Trophoblast cell (in vitro differentiated cells and primary cell): ENCODE results near the gene VEGFC.

Experiments used
- DNase-seq, 2 donors: peaks; one replicate each; pipeline ENCODE4 v3.0.0-alpha.2; 2016
- H2AFZ ChIP-seq: 2 replicates; pipeline ENCODE4 v1.6.1; 2013; ENCODE audit warnings: low read length, moderate library complexity, mild to moderate bottlenecking; ENCODE audit not compliant: insufficient read depth, poor library complexity
- H2AK5ac ChIP-seq: 2 replicates; pipeline ENCODE4 v1.6.1; 2013; ENCODE audit warnings: mild to moderate bottlenecking, low read length
- H2BK120ac ChIP-seq: 2 replicates; pipeline ENCODE4 v1.6.1; 2013; ENCODE audit warnings: low read length, mild to moderate bottlenecking, moderate library complexity; ENCODE audit not compliant: insufficient read depth, poor library complexity
- H2BK12ac ChIP-seq: 2 replicates; pipeline ENCODE4 v1.6.1; 2013; ENCODE audit warnings: mild to moderate bottlenecking, low read length, moderate library complexity
- H2BK5ac ChIP-seq: 2 replicates; pipeline ENCODE4 v1.6.1; 2013; ENCODE audit warnings: low read length, low read depth, moderate library complexity, mild to moderate bottlenecking; ENCODE audit not compliant: poor library complexity
- H3K14ac ChIP-seq: 2 replicates; pipeline ENCODE4 v1.6.1; 2013; ENCODE audit warnings: mild to moderate bottlenecking, low read length
- H3K18ac ChIP-seq: 2 replicates; pipeline ENCODE4 v1.6.1; 2013; ENCODE audit warnings: mild to moderate bottlenecking, low read length
- H3K23ac ChIP-seq: 2 replicates; pipeline ENCODE4 v1.6.1; 2013; ENCODE audit warnings: low read length
- H3K27ac ChIP-seq: 2 replicates; pipeline ENCODE4 v1.5.1; 2013; ENCODE audit warnings: low read depth, mild to moderate bottlenecking, inconsistent platforms, low read length, moderate library complexity
- H3K27me3 ChIP-seq: 2 replicates; pipeline ENCODE4 v1.6.1; 2013; ENCODE audit warnings: inconsistent platforms, mild to moderate bottlenecking, low read length, moderate library complexity; ENCODE audit not compliant: insufficient read depth
- H3K36me3 ChIP-seq, 2 experiments: 1 replicate in 1 of 2; 2 replicates in 1 of 2; pipeline ENCODE4 v1.6.1; 2013; ENCODE audit warnings: low read length in 2 of 2, mild to moderate bottlenecking in 2 of 2, moderate library complexity in 1 of 2; ENCODE audit not compliant: insufficient read depth in 2 of 2, control insufficient read depth in 1 of 2
- H3K4ac ChIP-seq: 2 replicates; pipeline ENCODE4 v1.6.1; 2013; ENCODE audit warnings: low read depth, mild to moderate bottlenecking, low read length, moderate library complexity
- H3K4me1 ChIP-seq, 2 experiments: 1 replicate in 1 of 2; 2 replicates in 1 of 2; pipeline ENCODE4 v1.6.1; 2013; ENCODE audit warnings: low read length in 2 of 2, mild to moderate bottlenecking in 2 of 2, moderate library complexity in 1 of 2; ENCODE audit not compliant: insufficient read depth in 2 of 2, control insufficient read depth in 1 of 2
- H3K4me2 ChIP-seq: 2 replicates; pipeline ENCODE4 v1.6.1; 2013; ENCODE audit warnings: inconsistent platforms, mild to moderate bottlenecking, low read length, moderate library complexity
- H3K4me3 ChIP-seq: 2 replicates; pipeline ENCODE4 v1.5.1; 2013; ENCODE audit warnings: mild to moderate bottlenecking, low read depth, low read length, inconsistent platforms
- H3K79me1 ChIP-seq: one replicate; pipeline ENCODE4 v1.6.1; 2013; ENCODE audit warnings: low read length
- H3K79me2 ChIP-seq: 2 replicates; pipeline ENCODE4 v1.6.1; 2013; ENCODE audit warnings: low read length, mild to moderate bottlenecking; ENCODE audit not compliant: control insufficient read depth, insufficient read depth, poor library complexity
- H3K9ac ChIP-seq: 2 replicates; pipeline ENCODE4 v1.6.1; 2013; ENCODE audit warnings: mild to moderate bottlenecking, low read length
- H3K9me3 ChIP-seq: 2 replicates; pipeline ENCODE4 v1.6.1; 2013; ENCODE audit warnings: low read depth, mild to moderate bottlenecking, control low read depth, inconsistent platforms, low read length; ENCODE audit not compliant: insufficient read depth
- H4K12ac ChIP-seq: 2 replicates; pipeline ENCODE4 v1.6.1; 2013; ENCODE audit warnings: low read depth, mild to moderate bottlenecking, low read length, moderate library complexity
- H4K8ac ChIP-seq: 2 replicates; pipeline ENCODE4 v1.6.1; 2013; ENCODE audit warnings: low read depth, mild to moderate bottlenecking, low read length, moderate library complexity
- H4K91ac ChIP-seq: one replicate; pipeline ENCODE4 v1.6.1; 2013; ENCODE audit warnings: low read depth, mild to moderate bottlenecking, low read length, moderate library complexity
- WGBS: extraction: QIAGEN DNeasy Blood & Tissue Kit; methylation state at CpG from one replicate; pipeline ENCODE4 v1.1.7; 2013; ENCODE audit warnings: missing lambda C conversion rate; ENCODE audit not compliant: insufficient read length, insufficient coverage; ENCODE audit errors: extremely low coverage; 5-methylcytosine and 5-hydroxymethylcytosine counted together

Gene VEGFC

DNA sequence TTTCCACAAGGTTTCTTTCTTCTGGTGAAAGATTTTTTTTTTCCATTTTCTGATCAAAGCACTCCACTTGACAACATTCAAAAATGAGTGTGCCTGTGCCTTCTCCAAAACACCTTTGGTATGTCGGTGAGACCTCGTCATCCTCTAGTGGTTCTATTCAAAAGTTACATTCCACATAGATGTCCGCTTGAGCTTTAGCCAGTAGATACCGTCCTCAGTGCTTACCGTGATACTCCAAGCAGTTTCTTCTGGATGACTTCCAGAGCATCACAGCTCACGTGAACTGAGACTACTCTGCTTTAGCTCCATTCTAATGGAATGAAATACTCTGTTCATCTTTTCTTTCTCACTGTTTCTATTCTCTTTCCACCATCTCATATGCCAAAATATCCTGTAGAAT is 38.2 kb upstream of the VEGFC start:
- Histone ChIP-seq H3K4me3 (no peak overlapping the region), H3K23ac (no peak overlapping the region), H2BK120ac (no peak overlapping the region), H2AFZ (no peak overlapping the region), H2BK12ac (no peak overlapping the region), H3K27me3 (no peaks in the 10 kb centered on the region), H3K9ac (no peak overlapping the region), H3K36me3 (no peaks in the 10 kb centered on the region), H3K4me2 (no peak overlapping the region), H4K8ac (no peak overlapping the region), H2AK5ac (no peak overlapping the region), H3K14ac (no peak overlapping the region), H3K79me1 (no peaks in the 10 kb centered on the region), H4K91ac (no peak overlapping the region), H3K4me1 (no peaks in the 10 kb centered on the region), H3K9me3 (no peaks in the 10 kb centered on the region), H3K4ac (no peak overlapping the region), H3K79me2 (no peaks in the 10 kb centered on the region), H2BK5ac (no peak overlapping the region), H4K12ac (no peak overlapping the region), H3K27ac (no peak overlapping the region), H3K18ac (no peak overlapping the region)
- no peak for DNase-seq
- WGBS, result no CpG with 5 or more reads among the region's 6 CpGs

DNA sequence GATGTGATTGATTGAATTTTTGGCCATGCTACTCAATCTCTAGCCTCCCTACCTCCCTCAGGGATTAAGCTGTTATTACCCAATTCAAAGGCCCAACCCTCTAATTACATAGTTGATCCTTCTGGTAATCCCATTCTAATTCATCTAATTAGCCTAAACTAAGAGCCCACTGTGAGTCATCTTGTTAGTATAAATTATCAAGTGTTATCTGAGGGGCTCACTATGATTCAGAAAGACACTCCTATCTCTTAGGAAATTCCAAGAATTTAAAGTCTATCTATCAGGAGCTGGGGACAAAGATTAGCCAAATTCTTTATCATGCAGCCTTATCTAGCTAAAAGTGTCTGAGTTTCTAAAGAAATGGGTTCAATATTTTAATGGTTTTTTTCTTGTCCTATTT is 32.9 kb upstream of the VEGFC start:
- Histone ChIP-seq H4K12ac (no peak overlapping the region), H3K4me3 (no peak overlapping the region), H2BK120ac (no peak overlapping the region), H3K36me3 (no peaks in the 10 kb centered on the region), H4K8ac (no peak overlapping the region), H3K4me1 (no peaks in the 10 kb centered on the region), H3K4ac (no peak overlapping the region), H3K23ac (no peak overlapping the region), H3K9ac (no peak overlapping the region), H3K27ac (no peak overlapping the region), H3K9me3 (no peaks in the 10 kb centered on the region), H2AK5ac (no peak overlapping the region), H3K79me2 (no peaks in the 10 kb centered on the region), H4K91ac (no peak overlapping the region), H2BK12ac (no peak overlapping the region), H3K79me1 (no peaks in the 10 kb centered on the region), H3K4me2 (no peak overlapping the region), H2AFZ (no peak overlapping the region), H3K14ac (no peak overlapping the region), H2BK5ac (no peak overlapping the region), H3K18ac (no peak overlapping the region), H3K27me3 (no peaks in the 10 kb centered on the region)
- DNase-seq, result no peak

DNA sequence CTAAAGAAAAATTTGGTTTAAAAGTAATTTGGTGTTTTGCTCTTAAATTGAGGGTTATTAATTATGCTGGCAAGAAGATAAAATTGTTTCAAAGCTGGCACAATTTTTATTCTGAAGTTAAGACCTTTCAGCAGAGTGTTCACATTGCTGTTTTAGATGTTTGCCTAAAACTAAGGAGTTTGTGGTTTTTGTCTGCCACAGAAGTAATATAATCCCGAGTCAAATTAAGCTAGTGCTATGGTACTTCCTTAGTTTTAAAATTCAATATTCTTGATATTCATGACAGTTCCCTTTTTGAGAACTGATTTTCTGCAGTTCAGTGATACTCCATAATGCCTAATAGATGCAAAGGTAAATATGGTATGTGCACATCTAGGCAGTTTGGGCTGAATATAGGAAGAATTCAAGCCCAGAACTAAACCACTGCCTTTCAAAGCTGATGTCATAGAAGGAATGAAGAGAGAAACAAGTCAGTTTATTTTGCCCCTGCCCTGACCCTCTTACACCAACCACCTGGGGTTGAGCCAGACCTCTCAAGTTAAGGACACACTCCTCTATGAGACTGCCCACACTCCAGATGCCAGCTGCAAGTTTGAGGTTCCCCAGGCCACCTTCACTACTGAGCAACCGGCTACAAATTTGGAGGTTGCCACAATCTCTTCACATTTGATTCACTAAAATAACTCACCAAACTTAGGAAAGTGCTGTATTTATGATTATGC is 32.1 kb upstream of the VEGFC start:
- WGBS, result no CpG with 5 or more reads among the region's 2 CpGs
- no peak overlapping the region for H3K27ac ChIP-seq
- no peaks in the 10 kb centered on the region for H3K36me3 ChIP-seq

DNA sequence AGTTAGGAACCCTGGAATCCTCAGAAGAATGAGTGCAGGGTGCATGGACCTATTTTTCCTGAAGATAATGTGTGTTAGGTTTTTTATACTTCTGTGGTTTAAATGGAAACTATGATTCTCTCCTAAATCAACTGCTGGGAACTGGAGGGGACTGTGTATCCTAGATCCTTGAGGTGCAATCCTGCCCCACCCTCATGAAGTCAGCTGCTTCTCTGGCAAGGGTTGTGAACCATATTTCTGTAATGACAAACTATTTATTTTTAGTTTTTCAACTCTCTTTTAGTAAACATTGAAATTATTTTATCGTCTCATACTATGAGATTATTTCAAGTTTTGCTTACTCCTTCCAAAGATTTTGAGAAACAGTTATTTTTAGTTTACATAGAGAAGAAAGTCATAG is 25.8 kb upstream of the VEGFC start:
- Histone ChIP-seq H3K4me1 (no peaks in the 10 kb centered on the region), H3K79me2 (no peaks in the 10 kb centered on the region), H2AFZ (no peak overlapping the region), H3K9ac (no peak overlapping the region), H2BK12ac (no peak overlapping the region), H4K12ac (no peak overlapping the region), H3K23ac (no peak overlapping the region), H3K18ac (no peak overlapping the region), H4K8ac (no peak overlapping the region), H3K79me1 (no peaks in the 10 kb centered on the region), H3K27me3 (no peaks in the 10 kb centered on the region), H3K36me3 (no peaks in the 10 kb centered on the region), H3K9me3 (no peaks in the 10 kb centered on the region), H3K4me2 (no peak overlapping the region), H4K91ac (no peak overlapping the region), H2AK5ac (no peak overlapping the region), H3K4ac (no peak overlapping the region), H3K27ac (no peak overlapping the region), H3K4me3 (no peak overlapping the region), H2BK120ac (no peak overlapping the region), H3K14ac (no peak overlapping the region), H2BK5ac (no peak overlapping the region)
- DNase-seq, result no peak
- no CpG with 5 or more reads among the region's 1 CpG for WGBS

More for the DNA sequence above, 32.1 kb upstream of the VEGFC start:
- H2BK12ac ChIP-seq, result no peak overlapping the region
- no peak overlapping the region for H2AK5ac ChIP-seq
- no peak overlapping the region for H3K9ac ChIP-seq
- no peak overlapping the region for H3K18ac ChIP-seq
- no peak overlapping the region for H3K4me2 ChIP-seq
- no peak overlapping the region for H2BK120ac ChIP-seq
- no peak overlapping the region for H4K91ac ChIP-seq
- H3K4me1 ChIP-seq, result no peaks in the 10 kb centered on the region
- DNase-seq, result no peak
- H3K9me3 ChIP-seq, result no peaks in the 10 kb centered on the region
- H3K79me1 ChIP-seq, result no peaks in the 10 kb centered on the region
- H3K23ac ChIP-seq, result no peak overlapping the region
- no peak overlapping the region for H3K4ac ChIP-seq
- H3K79me2 ChIP-seq, result no peaks in the 10 kb centered on the region
- H4K12ac ChIP-seq, result no peak overlapping the region
- no peaks in the 10 kb centered on the region for H3K27me3 ChIP-seq
- no peak overlapping the region for H2AFZ ChIP-seq
- no peak overlapping the region for H2BK5ac ChIP-seq
- no peak overlapping the region for H3K4me3 ChIP-seq
- H4K8ac ChIP-seq, result no peak overlapping the region
- H3K14ac ChIP-seq, result no peak overlapping the region
